PC-3 (cell line): ENCODE data around the gene UBQLN4.

Source experiments
- CTCF ChIP-seq: fragments of 300-600 bp; sonication (generic); conservative IDR thresholded peaks from 2 replicates; pipeline ENCODE4 v1.5.1; 2017; ENCODE audit warnings: antibody characterized with exemption, low read depth, mild to moderate bottlenecking, low read length
- EZH2 ChIP-seq: fragments of 300-600 bp; sonication (generic); IDR thresholded peaks from one replicate; pipeline ENCODE4 v1.6.1; 2017; ENCODE audit warnings: antibody characterized with exemption, mild to moderate bottlenecking, low read length; ENCODE audit not compliant: unreplicated experiment

GRCh38 chr1:156025876-156026275 is 27.7 kb downstream of the UBQLN4 start:
- TF ChIP-seq CTCF = no peak; the same call in 1 of the 2 replicates
- TF ChIP-seq EZH2 = no peak
